ENCODE results near the gene EPS8. TPM values are rescaled to one million over a fixed set of nuclear protein-coding genes. Genes with fewer than 3 reads are reported as not detected.
A peak's percentile ranks its signal among the peaks of the same experiment; 100 is the strongest.
"Not testable (repeated sequence)": the region's sequence is repeated elsewhere in the genome, so short reads cannot be mapped to it uniquely, and the experiment has no call there.

Gene EPS8
- total RNA-seq, 1 donor from 2014 or later = 58.2 TPM

- TF ChIP-seq CTCF (IDR thresholded peaks at IDR 0.05) = no peak
- ATAC-seq (no peak), DNase-seq (no peak)
- Histone ChIP-seq H3K27me3 (no peaks in the 10 kb centered on the region), H3K4me1 (no peaks in the 10 kb centered on the region), H3K4me3 (no peak overlapping the region), H3K36me3 (no peaks in the 10 kb centered on the region), H3K27ac (no peak overlapping the region), H3K9me3 (no peaks in the 10 kb centered on the region)
- intact Hi-C loops (cut with DNase I) = no loop called here
Observed at GRCh38 chr12:15770021-15770420, 19.2 kb downstream of the EPS8 start.

- DNase-seq (no peak), ATAC-seq (no peak)
- Histone ChIP-seq H3K27me3 (no peaks in the 10 kb centered on the region), H3K4me1 (no peaks in the 10 kb centered on the region), H3K4me3 (no peak overlapping the region), H3K9me3 (no peaks in the 10 kb centered on the region), H3K36me3 (no peaks in the 10 kb centered on the region), H3K27ac (no peak overlapping the region)
- intact Hi-C loops (cut with DNase I) = no loop called here
- no peak for TF ChIP-seq CTCF (IDR thresholded peaks at IDR 0.05)
Observed at GRCh38 chr12:15769586-15769985, 19.6 kb downstream of the EPS8 start.

GRCh38 chr12:15767301-15767700, 21.9 kb downstream of the EPS8 start:
- no peak overlapping the region for H3K27ac ChIP-seq
- no peak for ATAC-seq
- H3K4me3 ChIP-seq = no peak overlapping the region
- H3K27me3 ChIP-seq = no peaks in the 10 kb centered on the region
- no peak for DNase-seq
- intact Hi-C loops (cut with DNase I) = no loop called here
- no peak for TF ChIP-seq CTCF (IDR thresholded peaks at IDR 0.05)
- H3K4me1 ChIP-seq = no peaks in the 10 kb centered on the region
- no peaks in the 10 kb centered on the region for H3K36me3 ChIP-seq
- H3K9me3 ChIP-seq = no peaks in the 10 kb centered on the region

- ATAC-seq = no peak
- intact Hi-C loops (cut with DNase I) = no loop called here
- Histone ChIP-seq H3K9me3 (no peaks in the 10 kb centered on the region), H3K4me1 (no peaks in the 10 kb centered on the region), H3K4me3 (no peak overlapping the region), H3K27ac (no peak overlapping the region), H3K27me3 (no peaks in the 10 kb centered on the region), H3K36me3 (no peaks in the 10 kb centered on the region)
- DNase-seq = no peak
- TF ChIP-seq CTCF (IDR thresholded peaks at IDR 0.05) = no peak
Observed at GRCh38 chr12:15763328-15763727, 25.9 kb downstream of the EPS8 start.

GRCh38 chr12:15762162-15762561, 27.0 kb downstream of the EPS8 start:
- H3K27ac ChIP-seq; H3K4me1 ChIP-seq; ATAC-seq; DNase-seq; H3K4me3 ChIP-seq; intact Hi-C loops (cut with DNase I); H3K9me3 ChIP-seq; H3K36me3 ChIP-seq; H3K27me3 ChIP-seq: not testable (repeated sequence)

GRCh38 chr12:15757553-15758255, 31.5 kb downstream of the EPS8 start:
- no peak for DNase-seq
- peak; percentile 82 for ATAC-seq
- Histone ChIP-seq H3K27me3 (no peaks in the 10 kb centered on the region), H3K9me3 (no peaks in the 10 kb centered on the region), H3K36me3 (no peaks in the 10 kb centered on the region), H3K4me1 (no peaks in the 10 kb centered on the region), H3K27ac (no peak overlapping the region), H3K4me3 (no peak overlapping the region)
- intact Hi-C loops (cut with DNase I) = no loop called here
- TF ChIP-seq CTCF (IDR thresholded peaks at IDR 0.05) = no peak
